HG03520 (cell line): ENCODE data around the gene GLP1R.
"Not testable (repeated sequence)": the region's sequence is repeated elsewhere in the genome, so short reads cannot be mapped to it uniquely, and the experiment has no call there.

Source experiments
- ATAC-seq: cut with Tn5 transposase; IDR thresholded peaks from one replicate; pipeline ENCODE4 v1.9.1; 2021; ENCODE audit warnings: mild to moderate bottlenecking, moderate library complexity; ENCODE audit not compliant: unreplicated experiment

Gene GLP1R

DNA sequence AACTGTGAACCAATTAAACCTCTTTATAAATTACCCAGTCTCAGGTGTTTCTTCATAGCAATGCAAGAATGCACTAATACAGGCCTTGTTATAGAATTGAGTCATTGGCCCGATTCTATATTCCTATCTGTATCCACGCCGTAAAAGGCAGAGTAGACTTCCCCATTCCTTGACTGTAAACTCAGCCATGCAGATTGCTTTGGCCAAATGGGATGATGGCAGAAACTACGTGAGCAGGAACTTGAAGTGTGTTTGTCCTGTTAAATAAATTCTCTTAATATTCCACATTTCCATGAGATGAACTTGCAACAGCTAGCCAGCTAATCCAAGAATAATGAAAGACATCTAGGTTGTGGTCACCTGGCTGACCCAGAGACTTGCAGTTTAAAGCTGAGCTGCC, 70.3 kb downstream of the GLP1R start:
- ATAC-seq, result no peak

DNA sequence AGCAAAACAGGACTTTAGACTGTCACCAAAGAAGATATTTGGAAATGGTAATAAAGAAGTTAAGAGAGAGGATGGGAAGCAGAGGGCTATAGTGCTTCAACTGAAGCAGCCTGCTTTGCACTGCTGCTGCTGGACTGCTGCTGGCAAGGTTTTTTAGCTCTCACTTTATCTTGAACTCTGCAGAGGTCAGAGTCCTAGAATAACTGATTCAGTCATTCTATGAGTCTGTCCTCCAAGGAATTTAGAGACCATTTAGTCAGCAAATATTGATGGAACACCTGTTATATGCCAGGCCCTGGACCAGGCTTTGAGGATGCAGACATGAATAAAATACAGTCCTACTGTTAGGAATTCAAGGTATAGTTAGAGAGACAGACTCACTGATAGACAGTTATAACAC, 75.5 kb downstream of the GLP1R start:
- ATAC-seq, result no peak

DNA sequence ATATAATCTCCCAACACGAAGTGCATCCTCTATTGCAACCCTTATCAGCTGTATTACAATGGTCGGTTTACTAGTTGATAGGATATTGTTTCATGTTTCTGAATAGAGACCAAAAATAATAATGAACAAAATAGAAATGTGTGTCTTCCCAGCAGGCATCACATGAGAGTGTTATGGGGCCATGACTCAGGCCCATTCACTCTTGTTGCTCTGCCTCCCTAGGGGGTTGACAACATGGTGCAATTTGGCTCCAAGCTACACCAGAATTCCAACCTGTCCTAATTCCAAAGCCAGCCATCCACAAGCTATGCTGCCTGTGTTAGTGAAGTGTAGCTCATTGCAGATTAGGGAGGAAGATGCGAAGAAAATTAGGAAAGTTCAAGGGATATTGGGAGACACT, 79.5 kb downstream of the GLP1R start:
- no peak for ATAC-seq

DNA sequence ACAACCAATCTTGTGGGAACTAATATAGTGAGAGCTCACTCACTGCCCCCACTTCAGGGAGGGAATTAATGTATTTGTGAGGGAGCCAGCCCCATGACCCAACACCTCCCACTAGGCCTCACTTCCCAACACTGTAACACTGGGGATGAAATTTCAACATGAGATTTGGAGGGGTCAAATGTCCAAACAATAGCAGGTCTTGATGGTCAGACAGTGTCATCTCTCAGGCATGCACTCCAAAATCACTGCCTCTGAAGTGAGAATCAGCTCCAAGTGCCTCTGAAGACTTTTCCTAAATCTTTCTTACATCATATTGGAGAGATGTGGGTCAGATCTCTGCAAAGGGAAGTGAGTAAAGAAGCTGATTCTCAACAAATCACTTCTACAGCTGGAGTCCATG, 80.3 kb downstream of the GLP1R start:
- no peak for ATAC-seq

DNA sequence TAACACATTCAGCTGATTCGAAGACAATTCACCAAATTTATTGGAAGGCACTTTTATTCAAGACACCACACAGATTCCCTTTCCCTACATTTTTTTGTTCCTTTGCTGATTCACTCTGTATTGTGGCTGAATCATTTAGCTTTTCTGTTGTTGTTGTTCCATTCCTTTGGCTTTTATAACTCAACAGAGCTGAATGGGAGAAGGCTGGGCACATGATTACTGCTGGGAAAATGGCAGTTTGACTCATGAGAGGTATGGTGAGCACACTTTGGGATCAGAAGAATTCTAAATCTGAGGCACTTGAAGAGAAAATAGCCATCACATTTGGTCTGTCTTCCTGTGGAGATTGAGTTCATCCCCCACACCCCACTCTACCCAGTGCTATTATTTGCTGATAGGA, 82.1 kb downstream of the GLP1R start:
- no peak for ATAC-seq

DNA sequence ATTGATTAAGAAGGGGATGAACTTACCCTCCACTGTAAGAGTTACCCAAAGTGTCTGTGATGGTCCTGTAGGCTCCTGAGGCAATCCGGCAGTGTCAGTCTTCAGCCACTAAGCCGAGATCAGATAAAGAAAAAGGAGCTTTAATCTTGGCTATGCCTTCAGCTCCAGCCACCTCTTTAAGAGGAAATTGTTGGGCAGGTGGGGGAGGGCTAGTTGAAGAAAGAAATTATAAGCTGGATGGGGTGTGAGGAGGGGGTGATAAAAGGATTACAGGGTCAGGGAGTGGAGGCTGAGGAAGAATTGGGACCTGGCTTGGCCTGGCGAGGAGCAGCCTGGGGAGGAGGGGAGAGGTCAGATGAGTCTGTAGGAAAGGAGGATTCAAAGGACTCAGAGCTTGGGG, 86.2 kb downstream of the GLP1R start:
- not testable (repeated sequence) for ATAC-seq

DNA sequence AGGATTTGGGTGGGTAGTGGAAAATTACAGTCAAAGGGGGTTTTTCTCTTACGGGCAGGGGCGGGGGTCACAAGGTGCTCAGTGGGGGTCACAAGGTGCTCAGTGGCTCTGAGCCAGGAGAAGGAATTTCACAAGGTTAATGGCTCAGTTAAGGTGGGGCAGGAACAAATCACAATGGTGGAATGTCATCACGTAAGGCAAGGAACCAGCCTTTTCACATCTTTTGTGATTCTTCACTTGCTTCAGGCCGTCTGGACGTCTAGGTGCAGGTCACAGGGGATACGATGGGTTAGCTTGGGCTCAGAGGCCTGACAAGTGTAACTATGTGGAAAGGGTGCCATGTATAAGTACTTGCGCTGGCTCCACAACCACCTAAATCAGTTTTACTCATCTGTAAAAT, 87.6 kb downstream of the GLP1R start:
- not testable (repeated sequence) for ATAC-seq

DNA sequence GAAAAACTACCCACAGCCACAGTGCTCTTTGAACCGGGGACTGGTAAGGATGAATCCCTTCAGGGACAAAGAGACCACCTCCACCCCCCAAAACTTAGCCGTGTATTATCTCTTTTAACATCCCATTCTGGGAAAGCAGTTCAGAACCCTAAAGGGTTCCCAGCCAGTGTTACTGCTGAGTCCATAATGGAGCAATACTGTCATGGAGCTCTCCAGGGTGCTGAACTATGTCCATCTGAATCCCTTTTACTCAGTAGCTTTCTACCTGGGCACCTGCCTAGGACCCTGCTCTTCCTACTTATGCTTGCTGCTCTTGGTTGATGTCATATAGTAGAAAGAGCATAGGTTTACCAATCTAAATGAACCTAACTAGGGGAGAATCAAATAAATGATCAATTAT, 88.7 kb downstream of the GLP1R start:
- no peak for ATAC-seq
